Middle frontal gyrus (tissue), 1 donor: Measurements from ENCODE around the gene TLE1.

ENCODE experiments used
- DNase-seq: peaks from one replicate; pipeline ENCODE4 v3.0.0-alpha.2; 2015; ENCODE audit warnings: low spot score; ENCODE audit errors: extremely low spot score

Gene TLE1

DNA sequence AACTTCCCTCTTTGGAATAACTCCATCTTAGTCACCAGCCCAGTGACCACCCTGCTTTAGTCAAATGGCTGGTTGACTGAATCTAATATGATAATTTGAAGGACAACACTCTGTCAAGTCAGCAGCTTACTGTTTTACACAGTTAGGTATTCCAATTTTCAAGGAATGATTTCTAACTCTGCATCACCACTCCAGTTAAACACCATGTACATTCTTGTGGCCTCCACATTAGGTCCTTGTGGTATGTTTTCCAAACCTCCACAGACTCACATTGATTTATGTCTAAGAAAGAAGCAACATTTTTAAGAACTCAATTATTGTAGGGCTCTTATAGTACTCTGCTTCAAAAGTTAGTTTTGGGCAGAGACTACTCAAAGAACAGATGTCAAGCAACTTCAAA lies 110.7 kb downstream of the TLE1 start:
- DNase-seq = no peak

DNA sequence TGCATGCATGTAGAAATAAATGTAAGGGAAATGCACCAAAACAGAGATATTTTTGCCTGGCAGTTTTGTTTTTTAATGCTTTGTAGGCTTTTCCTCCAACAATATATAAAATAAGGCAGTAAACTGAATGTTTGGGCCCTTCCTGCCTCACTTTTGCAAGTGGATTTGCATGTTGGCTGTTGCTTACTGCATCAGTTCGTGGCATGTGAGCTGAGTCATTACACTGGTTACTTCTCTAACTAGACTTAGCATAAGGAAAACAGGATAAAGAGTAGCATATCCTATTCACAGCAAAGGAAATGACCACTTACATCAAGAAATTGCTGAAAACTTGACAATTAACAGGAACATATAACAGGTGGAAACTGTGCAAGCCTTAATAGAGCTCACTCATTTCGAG lies 113.4 kb downstream of the TLE1 start:
- DNase-seq = no peak

DNA sequence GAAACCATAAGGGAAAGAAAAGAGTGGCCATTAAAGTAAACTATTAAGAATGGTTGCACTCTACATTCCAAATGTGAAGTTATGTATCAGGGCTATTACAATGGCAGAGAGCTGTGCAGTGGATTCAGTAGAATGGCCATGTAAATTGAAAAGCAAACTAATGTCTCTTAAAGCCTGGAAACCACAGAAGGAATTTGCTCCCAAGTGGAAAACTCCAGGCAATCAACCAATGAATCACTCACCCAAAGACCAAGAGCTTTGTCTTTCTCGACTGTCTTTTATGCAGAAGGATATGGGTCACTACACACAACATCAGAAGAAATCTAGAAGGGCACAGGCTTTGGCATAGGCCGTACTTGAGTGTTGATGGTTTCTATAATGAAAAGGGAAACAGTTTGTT lies 114.9 kb downstream of the TLE1 start:
- DNase-seq = no peak

DNA sequence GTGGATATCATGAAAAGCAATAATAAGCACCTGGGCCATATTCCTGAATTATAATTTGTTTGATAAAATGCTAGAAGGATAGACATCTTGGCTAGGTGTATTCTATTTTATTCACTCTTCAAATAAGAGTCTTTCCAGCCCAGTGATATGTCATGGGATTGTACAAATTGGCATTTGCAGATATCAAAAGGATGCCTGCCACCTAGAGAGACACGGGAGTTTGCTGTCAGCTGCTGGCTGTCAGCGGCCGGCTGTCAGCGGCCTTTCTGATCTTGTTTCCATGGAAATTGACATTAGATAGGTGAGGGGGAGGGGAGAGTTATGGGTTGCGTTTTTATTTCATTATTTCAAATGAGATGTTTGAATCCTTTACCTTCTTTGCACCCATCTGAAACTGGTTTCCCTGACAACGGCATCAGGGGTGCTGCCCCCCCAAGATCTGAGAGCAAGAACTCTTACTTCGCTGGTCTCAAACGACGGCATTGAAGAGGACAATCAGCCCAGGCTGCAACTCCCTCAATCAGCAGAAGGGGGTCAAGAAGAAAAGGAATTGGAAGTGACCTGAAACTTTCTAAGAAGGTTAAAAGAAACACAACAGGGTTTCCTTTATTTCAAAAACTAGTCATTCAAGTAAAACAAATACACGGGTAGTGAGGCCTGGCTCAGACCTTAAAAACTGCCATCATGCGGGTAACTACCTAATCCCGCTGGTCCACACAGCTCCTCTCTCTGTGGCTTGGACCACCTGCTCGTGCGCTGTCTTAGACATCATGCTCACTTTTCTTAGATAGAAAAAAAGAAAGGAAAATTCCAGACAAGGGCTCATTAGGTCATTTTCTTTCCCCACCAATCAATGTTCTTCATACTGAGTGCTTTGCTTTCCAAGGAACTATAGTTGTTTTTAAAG lies 115.7 kb downstream of the TLE1 start:
- DNase-seq = no peak

DNA sequence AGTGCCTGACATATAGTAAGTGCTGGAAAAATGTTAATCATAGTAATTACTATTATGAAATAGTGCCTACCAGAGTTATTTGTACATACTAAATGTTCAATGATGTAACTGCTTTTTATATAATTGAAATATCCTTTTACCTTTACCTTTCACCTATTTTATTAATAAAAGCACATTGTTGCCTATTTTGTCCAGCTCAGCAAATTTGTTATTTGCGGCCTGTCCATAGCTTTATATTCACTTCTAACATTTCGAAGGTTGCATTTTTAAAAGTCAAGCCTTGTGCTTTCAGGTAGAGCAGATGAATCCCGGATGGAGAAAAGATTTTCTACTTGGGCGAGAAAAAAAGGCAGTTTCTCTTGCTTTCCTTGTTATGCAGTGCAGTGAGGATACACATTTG lies 119.3 kb downstream of the TLE1 start:
- DNase-seq = no peak

DNA sequence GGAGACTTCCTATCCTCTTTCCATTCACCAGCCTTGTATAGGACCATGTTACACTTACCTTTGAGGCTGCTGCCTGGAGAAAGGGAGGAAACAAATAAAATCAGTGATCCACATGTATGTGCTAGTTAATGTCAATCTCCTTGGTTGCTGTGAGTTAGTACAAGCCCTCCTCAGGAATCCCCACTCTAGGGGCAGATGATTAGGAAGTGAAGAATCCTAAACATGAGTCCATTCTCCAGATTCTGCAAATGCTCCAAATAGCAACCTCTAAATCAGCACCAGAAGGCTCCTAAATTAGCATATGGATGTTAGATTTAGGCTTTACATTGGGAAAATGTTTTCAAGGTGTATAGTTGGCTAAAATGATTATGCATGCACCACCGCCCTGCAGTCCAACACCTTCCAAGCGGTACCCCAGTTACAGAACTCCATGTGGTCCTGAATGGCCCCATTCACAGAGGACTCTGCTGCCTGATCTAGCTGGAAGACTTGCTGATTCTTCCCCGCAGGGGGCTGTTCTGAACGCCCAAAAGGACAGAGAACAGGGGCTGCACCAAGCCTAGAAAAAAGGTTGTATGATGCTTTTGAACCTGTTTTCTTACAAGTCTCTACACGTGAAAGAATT lies 123.2 kb downstream of the TLE1 start:
- no peak for DNase-seq

DNA sequence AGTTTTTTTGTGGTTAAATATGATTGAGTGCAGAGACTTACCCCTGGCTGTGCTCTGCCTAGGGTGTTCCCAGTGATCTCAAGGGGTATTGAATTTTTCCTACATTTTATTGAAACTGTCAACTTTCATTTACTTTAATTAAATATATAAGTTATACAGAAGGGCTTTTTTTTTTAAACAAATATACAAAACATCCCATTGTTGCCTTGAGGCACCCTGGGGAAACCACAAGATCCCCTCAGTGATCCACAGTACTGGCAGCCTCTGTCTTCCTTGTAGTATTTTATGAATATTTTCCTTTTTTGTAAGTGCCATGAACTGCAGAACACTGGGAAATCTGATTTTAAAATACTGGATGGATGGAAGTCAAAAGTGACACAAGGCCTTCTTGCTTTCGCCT lies 123.7 kb downstream of the TLE1 start:
- no peak for DNase-seq

DNA sequence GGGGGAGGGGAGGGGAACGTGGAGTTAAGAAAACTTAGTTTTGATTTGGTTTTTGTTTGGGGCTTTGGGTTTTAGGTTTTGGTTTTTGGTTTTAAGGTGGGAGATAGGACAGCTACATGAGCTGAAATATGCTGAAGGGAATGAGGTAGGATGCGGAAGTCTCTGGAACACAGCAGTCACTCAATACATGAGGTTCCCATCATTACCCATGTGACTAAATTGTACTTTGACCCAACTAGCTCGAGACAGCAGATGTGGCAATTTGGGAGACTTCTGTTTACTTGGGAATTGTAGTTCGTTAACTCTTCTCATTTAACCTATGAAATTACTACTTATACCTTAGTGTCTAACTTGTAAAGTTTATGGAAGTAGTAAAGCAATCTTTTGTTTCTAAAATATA lies 124.2 kb downstream of the TLE1 start:
- DNase-seq = no peak

DNA sequence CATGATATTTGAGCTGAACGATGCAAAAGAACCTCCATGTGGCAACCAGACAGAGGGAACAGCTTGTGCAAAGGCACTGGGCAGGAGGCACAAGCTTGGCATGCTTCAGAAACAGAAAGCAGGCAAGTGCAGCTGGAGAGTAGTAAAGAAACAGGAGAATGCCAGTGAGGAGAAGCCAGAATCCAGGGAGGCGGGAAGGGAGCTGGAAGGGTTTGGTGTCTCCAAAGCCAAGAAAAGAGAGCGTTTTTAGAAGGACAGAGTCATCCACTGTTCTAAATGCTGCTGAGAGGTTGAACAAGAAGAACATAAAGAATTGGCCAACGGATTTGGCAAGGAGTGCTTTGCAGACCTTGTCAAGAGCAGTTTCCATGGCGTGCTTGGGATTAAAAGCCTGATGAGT lies 124.7 kb downstream of the TLE1 start:
- DNase-seq = peak; percentile 55

DNA sequence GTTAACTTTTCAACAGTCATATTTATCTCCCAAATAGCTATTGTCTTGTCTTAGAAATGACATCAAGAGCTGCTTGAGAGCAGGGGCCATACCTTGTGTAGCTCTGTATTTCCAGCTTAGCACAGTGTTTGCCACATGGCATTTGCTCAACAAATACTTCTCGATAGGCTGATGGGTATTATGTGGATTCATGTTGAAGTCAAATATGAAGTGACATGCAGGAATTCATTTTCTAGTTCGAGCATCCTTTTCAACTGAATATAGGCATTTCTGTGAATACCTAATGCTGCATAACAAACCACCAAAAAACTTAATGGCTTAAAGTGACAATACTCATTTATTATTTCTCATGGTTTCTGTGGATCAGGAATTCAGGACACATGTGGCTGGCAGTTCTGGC lies 125.6 kb downstream of the TLE1 start:
- DNase-seq = no peak

DNA sequence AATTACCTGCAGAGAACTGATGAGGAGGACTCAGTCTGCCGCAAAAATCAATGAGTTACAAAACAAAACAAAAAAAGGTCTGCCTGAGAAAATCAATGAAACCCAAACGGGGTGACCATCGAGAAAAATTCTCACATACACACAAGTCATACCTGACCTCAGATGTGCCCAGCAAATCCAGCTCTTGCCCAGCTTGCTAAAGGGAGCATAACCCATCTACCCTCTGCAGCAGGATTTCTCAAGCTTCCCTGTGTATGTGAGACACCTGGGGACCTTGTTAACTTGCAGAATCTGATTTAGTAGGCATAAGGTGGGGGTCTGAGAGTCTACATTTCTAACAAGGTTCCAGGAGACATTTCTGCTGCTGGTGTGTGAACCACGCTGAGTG lies 126.3 kb downstream of the TLE1 start:
- DNase-seq = no peak

DNA sequence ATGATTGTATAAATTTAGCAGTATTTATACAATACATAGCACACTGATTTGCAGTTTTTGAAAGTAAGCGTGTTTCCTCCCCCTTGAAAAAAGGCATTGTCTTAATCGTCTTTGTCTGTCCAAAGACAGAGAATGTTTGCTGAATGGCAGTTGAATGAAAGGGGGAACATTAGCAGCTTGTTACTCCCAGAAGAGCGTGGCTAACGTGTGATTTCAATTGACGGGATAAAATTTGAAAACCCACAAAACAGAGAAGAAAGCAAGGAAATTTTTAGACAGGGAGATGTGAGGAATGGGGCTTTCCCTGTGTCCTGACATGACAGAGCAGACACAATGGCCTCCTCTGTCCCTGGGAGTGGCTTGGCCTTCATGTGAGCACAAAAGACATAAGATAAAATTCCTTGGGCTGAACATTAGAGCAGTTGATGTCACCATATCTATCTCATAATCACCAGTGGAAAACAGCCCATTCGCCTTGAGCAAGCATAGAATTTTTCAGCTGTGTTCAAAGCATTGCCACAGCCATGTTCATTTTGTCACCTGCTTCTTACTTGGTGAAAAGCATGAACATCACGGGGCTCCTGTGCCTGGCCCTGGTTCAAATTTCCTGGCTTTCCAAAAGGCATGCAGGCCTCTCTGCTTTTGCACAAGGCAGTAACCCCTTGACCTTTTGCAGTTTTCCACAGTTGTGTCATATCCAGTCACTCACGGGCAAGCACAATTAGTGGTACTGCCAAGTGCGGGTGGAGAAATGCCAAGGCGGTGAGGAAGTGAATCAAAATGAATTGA lies 126.9 kb downstream of the TLE1 start:
- DNase-seq = no peak

DNA sequence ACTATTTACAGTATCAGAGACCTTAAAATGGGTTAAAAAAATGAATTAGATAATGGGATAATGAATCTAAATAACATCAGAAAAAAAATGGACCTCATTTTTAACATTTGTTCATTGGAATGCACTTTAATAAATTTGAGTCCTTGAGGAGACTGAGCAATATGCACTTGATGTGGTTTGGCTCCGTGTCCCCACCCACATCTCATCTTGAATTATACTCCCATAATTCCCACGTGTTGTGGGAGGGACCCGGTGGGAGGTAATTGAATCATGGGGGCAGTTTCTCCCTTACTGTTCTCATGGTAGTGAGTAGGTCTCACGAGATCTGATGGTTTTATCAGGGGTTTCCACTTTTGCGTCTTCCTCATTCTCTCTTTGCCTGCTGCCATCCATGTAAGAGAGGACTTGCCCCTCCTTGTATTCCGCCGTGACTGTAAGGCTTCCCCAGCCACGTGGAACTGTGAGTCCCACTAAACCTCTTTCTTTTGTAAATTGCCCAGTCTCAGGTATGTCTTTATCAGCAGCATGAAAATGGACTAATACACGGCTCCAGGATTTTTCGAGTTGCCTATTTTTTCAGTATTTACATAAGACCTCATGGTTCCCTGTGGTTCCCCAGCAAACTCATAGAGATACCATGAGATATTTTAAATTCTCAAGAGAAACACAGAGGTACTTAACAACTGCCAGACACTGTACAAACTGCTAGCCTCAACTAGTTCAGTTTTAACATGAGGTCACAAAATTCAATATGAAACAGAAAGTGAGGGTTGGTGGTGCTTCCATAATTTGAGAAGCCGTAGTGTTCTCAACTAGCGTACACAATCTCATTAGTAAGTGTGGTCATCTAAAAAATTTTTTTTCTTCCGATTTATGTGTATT lies 128.3 kb downstream of the TLE1 start:
- no peak for DNase-seq

DNA sequence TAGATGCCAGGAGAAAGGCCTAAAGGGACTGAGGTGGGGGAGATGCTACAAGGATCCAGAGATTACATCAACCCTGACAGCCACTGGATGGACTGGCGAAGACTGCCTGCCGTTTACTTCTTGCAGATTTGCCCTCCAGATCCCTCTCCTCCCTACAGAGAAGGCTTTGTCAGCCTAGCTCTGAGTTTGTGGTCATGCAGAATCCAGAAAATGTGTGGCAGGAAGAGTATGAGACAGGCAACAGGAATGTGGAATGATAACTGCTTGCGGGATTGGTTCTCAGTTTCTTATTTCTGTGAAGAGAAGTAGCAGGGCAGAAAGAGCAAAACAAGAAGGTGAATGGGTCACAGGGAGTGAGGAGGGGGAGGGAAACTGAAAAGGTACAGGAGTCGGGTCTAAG lies 129.6 kb downstream of the TLE1 start:
- no peak for DNase-seq

DNA sequence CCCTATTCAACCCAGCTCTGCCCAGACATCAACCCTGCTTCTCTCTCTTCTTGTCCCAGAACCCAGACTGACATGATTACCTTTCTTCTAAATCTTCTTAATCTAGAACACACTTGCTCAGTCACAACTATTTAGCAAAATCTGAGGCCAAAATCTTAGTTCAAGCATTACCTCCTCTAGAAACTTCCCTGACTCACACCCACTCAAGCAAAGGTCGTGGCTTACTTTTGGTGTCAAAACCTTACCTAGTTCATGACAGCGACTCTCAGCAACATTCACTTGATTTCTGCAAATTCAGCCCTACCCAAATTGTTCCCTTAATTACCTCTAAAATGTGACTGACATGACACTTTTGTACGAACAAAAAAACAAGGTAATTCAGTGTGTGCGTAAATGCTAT lies 130.2 kb downstream of the TLE1 start:
- DNase-seq = no peak

DNA sequence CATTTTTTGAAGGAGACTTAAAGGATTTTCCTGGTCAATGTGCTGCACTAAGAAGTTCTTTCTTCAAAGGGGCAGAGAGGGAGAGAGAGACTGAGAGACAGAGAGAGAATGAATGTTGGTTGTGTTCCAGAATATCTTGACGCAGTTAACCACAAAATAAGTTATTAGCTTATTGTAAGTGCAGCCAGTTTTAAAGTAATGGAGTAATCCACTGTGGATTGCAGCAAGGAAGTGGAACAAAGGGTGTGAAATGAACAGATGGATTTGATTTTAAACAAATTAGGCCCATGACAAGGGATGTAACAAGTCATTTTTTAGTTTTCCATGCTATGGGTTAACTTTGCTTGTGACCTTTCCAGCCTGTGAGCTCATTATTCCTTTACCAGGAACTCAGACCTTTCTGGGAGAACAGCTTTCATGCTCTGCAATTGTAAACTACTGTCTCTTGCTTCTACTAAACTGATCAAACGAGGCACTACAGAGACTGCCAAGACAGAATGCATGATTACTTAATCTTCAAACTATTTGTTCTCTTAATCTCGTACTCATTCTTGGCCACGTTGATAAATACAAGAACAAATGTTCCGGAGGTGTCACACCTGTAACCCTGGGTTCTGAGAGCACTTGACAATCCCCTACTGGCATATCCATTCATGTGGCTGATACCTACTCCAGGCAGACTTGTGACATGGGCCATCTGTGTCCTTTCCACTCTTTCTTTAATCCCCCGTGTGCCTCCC lies 131.1 kb downstream of the TLE1 start:
- DNase-seq = no peak

DNA sequence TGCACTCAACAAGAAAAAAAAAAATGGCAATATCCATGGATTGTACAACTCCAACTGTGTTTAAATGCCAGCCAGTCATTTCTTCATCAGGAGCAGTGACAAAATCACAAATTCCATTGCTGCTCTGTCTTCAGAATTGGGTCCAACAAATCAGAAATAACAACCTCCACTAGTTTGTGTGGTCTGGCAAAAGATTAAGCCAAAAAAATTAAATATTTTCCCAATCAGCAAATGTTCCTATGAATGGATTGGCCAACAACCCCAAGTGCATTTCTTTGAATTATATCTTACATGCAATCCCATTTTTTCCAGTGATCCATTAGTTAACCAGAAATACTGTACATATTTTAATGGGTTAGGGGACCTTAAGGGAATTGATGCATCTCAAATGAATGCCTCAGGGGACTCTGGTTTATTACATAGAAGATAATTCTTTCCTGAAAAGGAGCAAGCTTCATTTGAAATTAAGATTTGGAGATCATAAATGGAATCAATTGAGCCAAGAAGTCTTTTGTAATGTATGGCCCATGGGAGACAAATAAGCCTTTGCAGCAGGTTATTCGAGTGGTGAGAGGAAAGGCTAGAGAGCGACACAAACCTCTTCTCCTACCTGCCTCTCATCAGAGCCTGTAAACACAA lies 131.8 kb downstream of the TLE1 start:
- DNase-seq = no peak

DNA sequence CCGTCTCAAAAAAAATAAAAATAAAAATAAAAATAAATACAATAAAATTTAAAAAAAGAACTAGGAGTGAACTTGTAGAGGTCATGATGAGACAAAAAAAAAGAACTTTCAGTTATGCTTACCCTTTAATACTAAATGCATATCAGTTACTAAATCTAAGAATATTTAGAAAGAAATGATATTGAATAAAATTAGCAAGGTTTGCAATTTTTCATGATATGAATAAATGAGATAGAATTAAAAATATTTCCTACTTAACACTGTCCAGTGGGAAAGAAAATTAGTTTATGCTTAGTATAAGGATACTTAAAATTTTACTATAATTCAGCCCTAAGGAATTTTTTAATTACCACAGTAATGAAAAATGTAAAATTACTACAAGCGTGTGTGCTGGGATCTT lies 132.4 kb downstream of the TLE1 start:
- no peak for DNase-seq

DNA sequence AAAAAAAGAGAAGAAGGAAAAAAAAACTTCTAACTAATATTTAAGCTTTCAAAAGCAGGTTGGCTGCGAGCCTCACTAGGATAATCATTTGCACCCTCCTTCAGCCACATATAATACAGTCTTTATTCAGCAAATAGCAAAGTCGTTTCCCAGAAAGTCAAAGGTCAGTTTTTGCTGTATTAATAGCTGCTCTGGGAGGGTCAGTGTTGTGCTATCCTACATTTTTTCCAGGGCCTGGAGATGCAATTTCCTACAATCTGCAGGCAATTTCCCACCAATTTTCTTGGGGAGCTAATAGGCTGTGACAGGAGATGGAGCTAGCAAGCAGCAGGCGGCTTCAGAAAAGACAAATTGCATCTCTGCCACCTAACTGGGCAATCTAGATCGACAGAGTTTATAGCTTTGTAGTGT lies 136.8 kb downstream of the TLE1 start:
- DNase-seq = no peak

DNA sequence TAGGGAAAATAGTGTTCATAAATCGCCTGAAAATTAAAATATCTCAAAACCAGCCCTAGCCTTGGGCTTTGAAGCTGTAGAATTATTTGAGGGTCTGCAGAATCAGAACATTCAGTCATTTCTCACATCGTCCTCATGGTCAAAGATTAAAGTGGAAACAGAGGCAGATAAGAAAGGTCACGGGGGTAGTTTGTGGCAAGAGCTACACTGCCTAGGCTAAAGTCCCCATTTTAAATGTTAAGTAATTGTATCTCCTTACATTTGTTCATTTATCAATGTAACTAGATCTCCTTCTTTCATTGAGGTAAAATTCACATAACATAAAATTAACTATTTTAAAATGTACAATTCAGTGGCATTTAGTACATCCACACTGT lies 139.2 kb downstream of the TLE1 start:
- DNase-seq = no peak
